Measurements from ENCODE around the gene UBTD1. TPM values are rescaled to one million over a fixed set of nuclear protein-coding genes. Genes with fewer than 3 reads are reported as not detected.

Gene UBTD1
- total RNA-seq, 4 donors from 2014 or later: 0.29 to 25.9 (median 6.7) TPM

DNA sequence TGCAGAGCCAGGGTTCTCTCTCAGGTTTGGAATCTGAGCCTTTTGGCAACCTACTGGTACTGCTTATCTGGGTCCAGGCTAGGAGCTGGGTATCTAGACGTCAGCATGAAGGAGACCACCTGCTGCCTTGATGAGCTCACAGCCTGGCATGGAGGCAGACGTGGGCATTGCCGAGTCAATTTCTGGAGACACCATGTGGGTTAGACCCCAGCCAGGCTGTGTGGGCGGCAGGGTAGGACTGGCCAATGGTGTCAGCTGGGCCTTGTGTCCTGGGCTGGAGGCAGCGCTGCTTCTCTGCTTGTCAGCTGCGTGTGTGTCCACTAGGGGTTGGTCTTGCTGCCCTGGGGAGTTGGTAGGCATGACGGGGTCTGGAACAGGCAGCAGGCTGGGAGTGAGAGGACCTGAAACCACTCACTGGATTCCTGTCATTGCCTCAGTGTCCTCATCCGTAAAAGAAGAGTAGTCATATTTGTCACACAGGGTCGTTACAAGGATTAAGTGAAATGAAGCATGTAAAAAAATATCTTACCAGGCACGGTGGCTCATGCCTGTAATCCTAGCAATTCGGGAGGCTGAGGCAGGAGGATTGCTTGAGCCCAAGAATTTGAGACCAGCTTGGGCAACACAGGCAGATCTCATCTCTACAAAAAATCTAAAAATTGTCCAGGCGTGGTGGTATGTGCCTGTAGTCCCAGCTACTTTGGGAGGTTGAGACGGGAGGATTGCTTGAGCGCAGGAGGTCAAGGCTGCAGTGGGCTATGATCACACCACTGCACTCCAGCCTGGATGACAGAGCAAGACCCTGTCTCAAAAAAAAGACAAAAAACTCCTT lies 42.2 kb downstream of the UBTD1 start:
- Histone ChIP-seq H3K4me1 (peaks cover 22 to 27% of the 10 kb centered on the region in 2 donors), H3K4me3 (no peak overlapping the region), H3K9me3 (no peaks in the 10 kb centered on the region), H3K27me3 (no peaks in the 10 kb centered on the region), H3K36me3 (no peaks in the 10 kb centered on the region), H3K27ac (peak overlapping the region; percentile 96 to 97)
- no peak for TF ChIP-seq POLR2A (IDR thresholded peaks at IDR 0.05)
- TF ChIP-seq, protein P1, sequence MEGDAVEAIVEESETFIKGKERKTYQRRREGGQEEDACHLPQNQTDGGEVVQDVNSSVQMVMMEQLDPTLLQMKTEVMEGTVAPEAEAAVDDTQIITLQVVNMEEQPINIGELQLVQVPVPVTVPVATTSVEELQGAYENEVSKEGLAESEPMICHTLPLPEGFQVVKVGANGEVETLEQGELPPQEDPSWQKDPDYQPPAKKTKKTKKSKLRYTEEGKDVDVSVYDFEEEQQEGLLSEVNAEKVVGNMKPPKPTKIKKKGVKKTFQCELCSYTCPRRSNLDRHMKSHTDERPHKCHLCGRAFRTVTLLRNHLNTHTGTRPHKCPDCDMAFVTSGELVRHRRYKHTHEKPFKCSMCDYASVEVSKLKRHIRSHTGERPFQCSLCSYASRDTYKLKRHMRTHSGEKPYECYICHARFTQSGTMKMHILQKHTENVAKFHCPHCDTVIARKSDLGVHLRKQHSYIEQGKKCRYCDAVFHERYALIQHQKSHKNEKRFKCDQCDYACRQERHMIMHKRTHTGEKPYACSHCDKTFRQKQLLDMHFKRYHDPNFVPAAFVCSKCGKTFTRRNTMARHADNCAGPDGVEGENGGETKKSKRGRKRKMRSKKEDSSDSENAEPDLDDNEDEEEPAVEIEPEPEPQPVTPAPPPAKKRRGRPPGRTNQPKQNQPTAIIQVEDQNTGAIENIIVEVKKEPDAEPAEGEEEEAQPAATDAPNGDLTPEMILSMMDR (IDR thresholded peaks at IDR 0.05): no peak
- intact Hi-C loops (cut with DNase I; ENCODE audit: low total_unique reads): loop anchor here (10.0 kb wide), 1 partner anchor 46 kb away; the partner anchor contains the start of genes MMS19 and UBTD1
- DNase-seq: peak; percentile 34 to 52

- Histone ChIP-seq H3K4me1 (peaks cover 22 to 33% of the 10 kb centered on the region in 2 donors), H3K9me3 (no peaks in the 10 kb centered on the region), H3K27ac (peak overlapping the region; percentile 96 to 97), H3K4me3 (no peak overlapping the region), H3K27me3 (no peaks in the 10 kb centered on the region), H3K36me3 (no peaks in the 10 kb centered on the region)
- intact Hi-C loops (cut with DNase I; ENCODE audit: low total_unique reads): loop anchor here (10.0 kb wide), 1 partner anchor 48 kb away; the partner anchor contains the start of genes MMS19 and UBTD1
- peak in 1 of 2 donors; percentile 36 for TF ChIP-seq POLR2A (IDR thresholded peaks at IDR 0.05)
- TF ChIP-seq, protein P1 (IDR thresholded peaks at IDR 0.05): no peak
- peak; percentile 90 to 96 for DNase-seq
Observed at GRCh38 chr10:97542169-97543024, 43.7 kb downstream of the UBTD1 start.

- Histone ChIP-seq H3K9me3 (no peaks in the 10 kb centered on the region), H3K4me3 (no peak overlapping the region), H3K27ac (peak overlapping the region; percentile 96 to 97), H3K4me1 (peaks cover 22 to 38% of the 10 kb centered on the region in 2 donors), H3K27me3 (no peaks in the 10 kb centered on the region), H3K36me3 (no peaks in the 10 kb centered on the region)
- TF ChIP-seq, protein P1 (IDR thresholded peaks at IDR 0.05): no peak
- TF ChIP-seq POLR2A (IDR thresholded peaks at IDR 0.05): peak in 1 of 2 donors; percentile 21
- intact Hi-C loops (cut with DNase I; ENCODE audit: low total_unique reads): loop anchor here (10.0 kb wide), 1 partner anchor 48 kb away; the partner anchor contains the start of genes MMS19 and UBTD1
- peak; percentile 84 to 94 for DNase-seq
Observed at GRCh38 chr10:97543025-97543546, 44.4 kb downstream of the UBTD1 start.

DNA sequence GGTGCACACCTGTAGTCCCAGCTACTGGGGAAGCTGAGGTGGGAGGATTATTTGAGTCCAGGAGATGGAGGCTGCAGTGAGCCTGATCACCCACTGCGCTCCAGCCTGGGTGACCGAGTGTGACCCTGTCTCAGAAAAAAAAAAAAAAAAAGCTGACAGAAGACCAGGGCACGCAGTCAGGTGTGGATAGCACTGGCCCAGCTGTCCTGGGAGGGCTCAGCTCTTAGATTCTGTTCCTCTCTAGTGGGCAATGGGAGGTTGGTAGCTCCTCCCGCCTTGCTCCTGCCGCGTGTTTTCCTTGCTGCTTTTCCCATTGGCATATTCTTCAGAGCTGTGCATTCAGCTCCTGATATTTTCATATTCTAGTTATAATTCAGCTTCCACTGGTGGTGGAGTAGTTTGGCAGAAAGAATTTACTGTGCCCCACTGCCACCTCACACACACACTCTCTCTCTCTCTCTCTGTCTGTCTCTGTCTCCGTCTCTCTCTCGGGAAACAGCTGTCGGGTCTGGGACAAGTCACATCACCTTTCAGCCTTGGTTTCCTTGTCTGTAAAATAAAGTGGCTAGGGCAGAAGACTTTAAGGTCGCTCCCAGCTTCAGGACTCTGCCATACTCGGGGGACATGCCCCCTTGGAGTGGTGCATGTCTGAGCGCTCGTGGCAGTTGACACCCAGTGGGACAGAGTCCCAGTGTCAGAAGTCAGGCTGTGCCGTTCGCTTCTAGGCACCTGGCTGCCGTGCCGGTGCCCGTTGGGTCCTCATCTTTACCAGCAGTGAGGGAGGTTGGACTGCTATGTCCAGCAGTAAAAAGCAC lies 47.9 kb downstream of the UBTD1 start:
- intact Hi-C loops (cut with DNase I; ENCODE audit: low total_unique reads): loop anchor here (10.0 kb wide), 1 partner anchor 52 kb away; the partner anchor contains the start of genes MMS19 and UBTD1
- Histone ChIP-seq H3K4me3 (no peak overlapping the region), H3K36me3 (no peaks in the 10 kb centered on the region), H3K9me3 (no peaks in the 10 kb centered on the region), H3K27me3 (no peaks in the 10 kb centered on the region), H3K4me1 (peaks cover 17 to 35% of the 10 kb centered on the region in 2 donors), H3K27ac (peak overlapping the region in 1 of 2 donors; percentile 75)
- TF ChIP-seq, protein P1 (IDR thresholded peaks at IDR 0.05): no peak
- no peak for TF ChIP-seq POLR2A (IDR thresholded peaks at IDR 0.05)
- no peak for DNase-seq
